K562 (cell line): ENCODE results near the gene C9orf50. TPM values are rescaled to one million over a fixed set of nuclear protein-coding genes. Genes with fewer than 3 reads are reported as not detected.

Experiments
- ESRRA ChIP-seq: fragments of 450-650 bp; IDR thresholded peaks from 2 replicates; pipeline ENCODE4 v1.6.1; 2014; ENCODE audit warnings: low read depth, mild to moderate bottlenecking, moderate library complexity, borderline replicate concordance
- FOXA1 ChIP-seq: fragments of 450-650 bp; IDR thresholded peaks from 2 replicates; pipeline ENCODE4 v1.6.1; 2016; ENCODE audit warnings: mild to moderate bottlenecking, borderline replicate concordance
- GTF2A2 ChIP-seq: IDR thresholded peaks from 2 replicates; pipeline ENCODE4 v1.6.1; 2016; ENCODE audit warnings: mild to moderate bottlenecking, missing genetic modification characterization, missing compliant biosample characterization
- HDAC1 ChIP-seq, 2 experiments: fragments of 450-650 bp; IDR thresholded peaks; 2 replicates each; pipeline ENCODE4 v1.6.1; 2016 to 2017; ENCODE audit warnings: inconsistent platforms in 1 of 2, mild to moderate bottlenecking in 1 of 2, moderate library complexity in 1 of 2
- HMG20A ChIP-seq: fragments of 450-650 bp; formaldehyde crosslinking; conservative IDR thresholded peaks from 2 replicates; pipeline ENCODE4 v1.4.0; 2020; ENCODE audit warnings: mild to moderate bottlenecking, mixed read lengths
- ILF3 ChIP-seq: fragments of 450-650 bp; IDR thresholded peaks from 2 replicates; pipeline ENCODE4 v1.6.1; 2018; ENCODE audit warnings: antibody characterized with exemption, mild to moderate bottlenecking, moderate library complexity, borderline replicate concordance
- KAT8 ChIP-seq: fragments of 450-650 bp; IDR thresholded peaks from 2 replicates; pipeline ENCODE4 v1.6.1; 2016; ENCODE audit warnings: low read depth, mild to moderate bottlenecking
- MXI1 ChIP-seq: IDR thresholded peaks from 2 replicates; pipeline ENCODE4 v1.6.1; 2011; ENCODE audit warnings: low read depth, mild to moderate bottlenecking, improper control_type of control experiment, low read length
- NFIX ChIP-seq: fragments of 250-450 bp; sonication (Bioruptor Pico); IDR thresholded peaks from 2 replicates; pipeline ENCODE4 v1.4.0; 2020; ENCODE audit warnings: low read depth, mild to moderate bottlenecking, moderate library complexity
- PTRF ChIP-seq: fragments of 450-650 bp; IDR thresholded peaks from 2 replicates; pipeline ENCODE4 v1.6.1; 2016; ENCODE audit warnings: mild to moderate bottlenecking, missing genetic modification characterization, missing compliant biosample characterization
- RAD21 ChIP-seq, 2 experiments: fragments of 250-450 bp in 1 of 2; fragments of 450-650 bp in 1 of 2; sonication (Bioruptor Pico) in 1 of 2; formaldehyde crosslinking in 1 of 2; IDR thresholded peaks in 1 of 2; conservative IDR thresholded peaks in 1 of 2; 2 replicates each; pipeline versions ENCODE4 v1.4.0 to v1.8.0; 2020 to 2022; ENCODE audit warnings: mild to moderate bottlenecking in 2 of 2, moderate library complexity in 1 of 2
- SP2 ChIP-seq: IDR thresholded peaks from 2 replicates; pipeline ENCODE4 v1.6.1; 2011; ENCODE audit warnings: mild to moderate bottlenecking, low read depth, low read length, moderate library complexity; ENCODE audit not compliant: poor library complexity, severe bottlenecking; ENCODE audit errors: extremely low read depth
- TCFL5 ChIP-seq: fragments of 250-450 bp; sonication (Bioruptor Pico); conservative IDR thresholded peaks from 2 replicates; pipeline ENCODE4 v1.6.1; 2021; ENCODE audit warnings: mild to moderate bottlenecking, moderate library complexity, matching md5 sums
- ZEB2 ChIP-seq: fragments of 450-650 bp; IDR thresholded peaks from 2 replicates; pipeline ENCODE4 v1.6.1; 2016
- ZNF121 ChIP-seq: sonication (generic); formaldehyde crosslinking; conservative IDR thresholded peaks from 2 replicates; pipeline ENCODE4 v1.8.0; 2022; ENCODE audit warnings: missing genetic modification reagents
- ZNF175 ChIP-seq: fragments of 200-800 bp; sonication (Bioruptor generic); IDR thresholded peaks from 2 replicates; pipeline ENCODE4 v1.6.1; 2016; ENCODE audit warnings: low read depth, mild to moderate bottlenecking, missing genetic modification characterization, missing compliant biosample characterization
- polyA plus RNA-seq, 8 experiments: library from polyadenylated mRNA; depleted of rRNA in 4 of 8; stranded (reverse) in 5 of 8; unstranded in 3 of 8; fragments of >200 nt; fragmentation: Nextera tagmentation in 2 of 8; fragmentation: Illumina TruSeq in 1 of 8; extraction: Ambion mirVana in 2 of 8; extraction: Trizol in 1 of 8; gene quantifications; 2 replicates each; pipeline versions ENCODE4 v1.2.1 to v1.2.3, GENCODE V29; 2011 to 2014; ENCODE audit warnings: inconsistent platforms in 1 of 8, missing spikeins in 1 of 8
- total RNA-seq, 7 experiments: library from RNA; depleted of rRNA in 6 of 7; stranded (reverse); fragments of >200 nt in 6 of 7; fragmentation: Illumina TruSeq in 2 of 7; extraction: Trizol in 2 of 7; gene quantifications; 2 replicates each; pipeline versions ENCODE4 v1.2.1 to v1.2.3, GENCODE V29; 2011 to 2021; ENCODE audit warnings: low replicate concordance in 1 of 7
- TF ChIP-seq, protein P1 (sequence below): sonication (generic); formaldehyde crosslinking; IDR thresholded peaks from 2 replicates; pipeline ENCODE4 v1.8.0; 2022; ENCODE audit warnings: missing genetic modification reagents, mild to moderate bottlenecking, borderline replicate concordance
- TF ChIP-seq, protein P2 (sequence below): fragments of 450-650 bp; IDR thresholded peaks from 2 replicates; pipeline ENCODE4 v1.7.1; 2018; ENCODE audit warnings: mild to moderate bottlenecking, low read depth; ENCODE audit not compliant: partially characterized antibody

C9orf50 gene
- total and polyA plus RNA-seq, 9 of the 15 experiments (the other 6 are each of a cell fraction or from before 2014, with no cell fraction given) = not detected

DNA sequence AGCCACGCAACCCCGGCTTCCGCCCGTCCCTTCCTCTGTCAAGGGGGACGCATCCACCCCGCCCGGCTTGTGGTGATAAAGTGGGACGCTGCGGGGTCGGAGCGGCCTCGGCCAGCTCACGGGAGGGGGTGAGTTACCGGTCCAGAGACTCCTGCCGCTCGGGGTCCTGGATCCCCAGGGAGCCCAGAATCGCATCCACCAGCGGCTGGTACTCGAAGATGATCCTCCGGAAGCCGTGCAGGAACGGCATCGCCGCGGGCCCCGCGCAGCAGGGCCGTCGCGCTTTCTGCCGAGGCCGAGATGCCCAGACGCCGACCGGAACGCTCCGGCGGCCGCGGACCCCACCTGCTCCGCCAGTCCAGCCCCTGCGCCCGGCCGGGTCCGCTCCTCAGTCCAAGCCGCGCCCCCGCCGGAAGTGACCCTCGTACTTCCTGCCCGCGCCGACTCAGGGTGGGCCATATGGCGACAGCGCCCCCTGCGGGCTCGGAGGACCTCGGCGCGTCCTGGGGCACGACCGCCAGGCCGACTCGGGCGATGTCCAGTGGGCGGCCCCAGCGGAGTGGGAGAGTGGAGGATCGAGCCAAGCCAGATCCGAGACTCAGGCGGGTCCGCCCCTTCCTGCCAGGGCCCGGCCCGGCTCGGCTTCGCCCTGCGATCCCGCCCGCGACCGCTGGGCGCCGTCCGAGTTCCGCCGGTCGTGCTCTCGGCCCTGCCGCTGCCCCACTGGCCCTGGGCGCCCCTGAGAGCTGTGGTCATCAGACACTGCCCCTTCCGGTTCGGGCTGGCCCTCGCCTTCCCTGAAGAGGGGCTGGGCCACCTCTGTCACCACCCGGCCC, 21.1 kb upstream of the C9orf50 start, which contains the start of gene ASB6 (continued):
- TF ChIP-seq SP2 = peak; percentile 82
- no peak for TF ChIP-seq FOXA1
- no peak for TF ChIP-seq GTF2A2
- no peak for TF ChIP-seq KAT8
- TF ChIP-seq, protein P1, sequence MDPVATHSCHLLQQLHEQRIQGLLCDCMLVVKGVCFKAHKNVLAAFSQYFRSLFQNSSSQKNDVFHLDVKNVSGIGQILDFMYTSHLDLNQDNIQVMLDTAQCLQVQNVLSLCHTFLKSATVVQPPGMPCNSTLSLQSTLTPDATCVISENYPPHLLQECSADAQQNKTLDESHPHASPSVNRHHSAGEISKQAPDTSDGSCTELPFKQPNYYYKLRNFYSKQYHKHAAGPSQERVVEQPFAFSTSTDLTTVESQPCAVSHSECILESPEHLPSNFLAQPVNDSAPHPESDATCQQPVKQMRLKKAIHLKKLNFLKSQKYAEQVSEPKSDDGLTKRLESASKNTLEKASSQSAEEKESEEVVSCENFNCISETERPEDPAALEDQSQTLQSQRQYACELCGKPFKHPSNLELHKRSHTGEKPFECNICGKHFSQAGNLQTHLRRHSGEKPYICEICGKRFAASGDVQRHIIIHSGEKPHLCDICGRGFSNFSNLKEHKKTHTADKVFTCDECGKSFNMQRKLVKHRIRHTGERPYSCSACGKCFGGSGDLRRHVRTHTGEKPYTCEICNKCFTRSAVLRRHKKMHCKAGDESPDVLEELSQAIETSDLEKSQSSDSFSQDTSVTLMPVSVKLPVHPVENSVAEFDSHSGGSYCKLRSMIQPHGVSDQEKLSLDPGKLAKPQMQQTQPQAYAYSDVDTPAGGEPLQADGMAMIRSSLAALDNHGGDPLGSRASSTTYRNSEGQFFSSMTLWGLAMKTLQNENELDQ (CRISPR knock-in tag) = peak; percentile 66; the same call in 1 of the 2 replicates
- no peak for TF ChIP-seq NFIX (CRISPR knock-in tag)
- peak; percentile 96 to 97 for TF ChIP-seq RAD21 (CRISPR knock-in tag; conservative IDR thresholded peaks at IDR 0.05 in 1 of 2, IDR thresholded peaks at IDR 0.05 in 1 of 2)
- no peak for TF ChIP-seq HMG20A
- TF ChIP-seq TCFL5 (CRISPR knock-in tag) = no peak
- TF ChIP-seq ILF3 = no peak
- TF ChIP-seq PTRF = no peak
- no peak; the same call in 1 of the 2 replicates for TF ChIP-seq ZEB2
- TF ChIP-seq ZNF121 (CRISPR knock-in tag) = no peak
- TF ChIP-seq ESRRA = peak; percentile 81
- no peak for TF ChIP-seq ZNF175
- TF ChIP-seq MXI1 = 0 out of 2 replicates have a peak, but pooled peaks have one; percentile 38
- TF ChIP-seq, protein P2, sequence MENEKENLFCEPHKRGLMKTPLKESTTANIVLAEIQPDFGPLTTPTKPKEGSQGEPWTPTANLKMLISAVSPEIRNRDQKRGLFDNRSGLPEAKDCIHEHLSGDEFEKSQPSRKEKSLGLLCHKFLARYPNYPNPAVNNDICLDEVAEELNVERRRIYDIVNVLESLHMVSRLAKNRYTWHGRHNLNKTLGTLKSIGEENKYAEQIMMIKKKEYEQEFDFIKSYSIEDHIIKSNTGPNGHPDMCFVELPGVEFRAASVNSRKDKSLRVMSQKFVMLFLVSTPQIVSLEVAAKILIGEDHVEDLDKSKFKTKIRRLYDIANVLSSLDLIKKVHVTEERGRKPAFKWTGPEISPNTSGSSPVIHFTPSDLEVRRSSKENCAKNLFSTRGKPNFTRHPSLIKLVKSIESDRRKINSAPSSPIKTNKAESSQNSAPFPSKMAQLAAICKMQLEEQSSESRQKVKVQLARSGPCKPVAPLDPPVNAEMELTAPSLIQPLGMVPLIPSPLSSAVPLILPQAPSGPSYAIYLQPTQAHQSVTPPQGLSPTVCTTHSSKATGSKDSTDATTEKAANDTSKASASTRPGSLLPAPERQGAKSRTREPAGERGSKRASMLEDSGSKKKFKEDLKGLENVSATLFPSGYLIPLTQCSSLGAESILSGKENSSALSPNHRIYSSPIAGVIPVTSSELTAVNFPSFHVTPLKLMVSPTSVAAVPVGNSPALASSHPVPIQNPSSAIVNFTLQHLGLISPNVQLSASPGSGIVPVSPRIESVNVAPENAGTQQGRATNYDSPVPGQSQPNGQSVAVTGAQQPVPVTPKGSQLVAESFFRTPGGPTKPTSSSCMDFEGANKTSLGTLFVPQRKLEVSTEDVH = peak; percentile 90
- peak in 1 of 2 experiments; percentile 68; a peak in 1 of 4 replicates for TF ChIP-seq HDAC1 (IDR thresholded peaks at IDR 0.05)
- TF ChIP-seq, all 486 proteins: peak for 160
